ENCODE results near the gene ARHGAP27. TPM values are rescaled to one million over a fixed set of nuclear protein-coding genes. Genes with fewer than 3 reads are reported as not detected.
"Not testable (repeated sequence)": the region's sequence is repeated elsewhere in the genome, so short reads cannot be mapped to it uniquely, and the experiment has no call there.

The ARHGAP27 gene
- total and polyA plus RNA-seq, 2 experiments from 2014 or later: 21.1 to 27.9 TPM

DNA sequence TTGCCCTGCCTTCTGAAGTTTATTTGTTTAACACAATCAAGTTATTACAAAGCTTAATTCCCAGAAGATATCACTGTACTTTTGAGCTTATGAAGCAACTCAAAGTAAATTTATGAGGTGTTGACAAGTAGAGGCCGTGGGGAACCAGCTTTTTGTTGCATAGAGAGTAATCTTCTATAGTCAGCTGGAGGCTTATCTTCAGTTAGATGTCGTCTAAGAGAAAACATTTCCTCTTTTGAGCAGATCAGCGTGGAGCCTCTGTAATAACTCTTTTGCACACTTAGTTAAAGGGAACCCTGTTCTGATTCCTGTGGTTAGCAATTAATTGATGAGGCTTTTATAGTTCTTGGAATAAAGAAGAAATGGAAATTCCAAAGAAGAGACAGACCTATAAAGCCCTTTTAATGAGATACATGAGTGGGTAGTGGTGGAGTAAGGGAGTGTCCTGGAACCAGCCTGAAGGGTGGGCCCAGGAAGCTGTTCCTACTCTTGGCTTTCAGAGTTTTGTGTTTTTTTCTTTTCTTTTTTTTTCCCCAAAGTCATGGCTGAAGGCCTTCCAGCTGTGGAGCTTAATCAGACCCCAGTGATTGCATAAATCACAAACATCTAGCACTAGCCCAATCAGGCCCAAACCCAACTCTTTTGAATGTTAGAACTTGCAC, 87.0 kb downstream of the ARHGAP27 start:
- Histone ChIP-seq H3K4me1 (ENCODE audit: insufficient read depth) (peaks cover 5% of the 10 kb centered on the region), H4K20me1 (ENCODE audit: insufficient read depth, poor library complexity, severe bottlenecking) (no peaks in the 10 kb centered on the region), H3K27me3 (no peaks in the 10 kb centered on the region), H3K27ac (peak overlapping the region; percentile 17), H3K4me3 (no peak overlapping the region), H3K9me2 (replicated peaks; ENCODE audit: insufficient read depth) (no peaks in the 10 kb centered on the region), H3K4me2 (no peak overlapping the region), H3K79me2 (no peaks in the 10 kb centered on the region), H3K36me3 (replicated peaks; ENCODE audit: insufficient read depth, low read depth) (no peaks in the 10 kb centered on the region), H2AFZ (no peak overlapping the region), H3K9me3 (ENCODE audit: low read depth) (no peaks in the 10 kb centered on the region)
- peak; percentile 70 for TF ChIP-seq EZH2phosphoT487 (IDR thresholded peaks at IDR 0.05; ENCODE audit: low read depth, severe bottlenecking, unreplicated experiment)
- no peak for TF ChIP-seq EZH2 (IDR thresholded peaks at IDR 0.05; ENCODE audit: borderline replicate concordance)
- WGBS (ENCODE audit: low lambda C conversion rate, missing lambda C conversion rate): 13% methylated on average over 3 of the region's 3 CpGs
- peak; percentile 72 for DNase-seq (ENCODE audit: low spot score)

GRCh38 chr17:45345246-45345553, 87.5 kb downstream of the ARHGAP27 start:
- 71% methylated on average over 3 of the region's 3 CpGs for WGBS (ENCODE audit: low lambda C conversion rate, missing lambda C conversion rate)

GRCh38 chr17:45343967-45344664, 88.6 kb downstream of the ARHGAP27 start:
- DNase-seq (ENCODE audit: low spot score): not testable (repeated sequence)

More at GRCh38 chr17:45345246-45345553, 87.5 kb downstream of the ARHGAP27 start:
- H4K20me1 ChIP-seq (ENCODE audit: insufficient read depth, poor library complexity, severe bottlenecking): no peaks in the 10 kb centered on the region
- H3K9me3 ChIP-seq (ENCODE audit: low read depth): no peaks in the 10 kb centered on the region
- no peak overlapping the region for H3K4me2 ChIP-seq
- H3K9me2 ChIP-seq (replicated peaks; ENCODE audit: insufficient read depth): no peaks in the 10 kb centered on the region
- no peaks in the 10 kb centered on the region for H3K79me2 ChIP-seq
- peak overlapping the region; percentile 2 for H3K27ac ChIP-seq
- no peak overlapping the region for H3K4me3 ChIP-seq
- H3K27me3 ChIP-seq: no peaks in the 10 kb centered on the region
- no peaks in the 10 kb centered on the region for H3K36me3 ChIP-seq (replicated peaks; ENCODE audit: insufficient read depth, low read depth)
- no peak for DNase-seq (ENCODE audit: low spot score)
- H3K4me1 ChIP-seq (ENCODE audit: insufficient read depth): peaks cover 5% of the 10 kb centered on the region
- no peak for TF ChIP-seq EZH2phosphoT487 (IDR thresholded peaks at IDR 0.05; ENCODE audit: low read depth, severe bottlenecking, unreplicated experiment)
- TF ChIP-seq EZH2 (IDR thresholded peaks at IDR 0.05; ENCODE audit: borderline replicate concordance): no peak
- TF ChIP-seq CTCF (IDR thresholded peaks at IDR 0.05; ENCODE audit: poor library complexity): no peak
- H2AFZ ChIP-seq: no peak overlapping the region

More at GRCh38 chr17:45343967-45344664, 88.6 kb downstream of the ARHGAP27 start:
- not testable (repeated sequence) for H3K4me2 ChIP-seq; H3K36me3 ChIP-seq (replicated peaks; ENCODE audit: insufficient read depth, low read depth); H3K9me2 ChIP-seq (replicated peaks; ENCODE audit: insufficient read depth); H3K9me3 ChIP-seq (ENCODE audit: low read depth); H3K27me3 ChIP-seq; H4K20me1 ChIP-seq (ENCODE audit: insufficient read depth, poor library complexity, severe bottlenecking); H3K4me3 ChIP-seq; H2AFZ ChIP-seq; H3K79me2 ChIP-seq; H3K4me1 ChIP-seq (ENCODE audit: insufficient read depth); H3K27ac ChIP-seq
- 92% methylated on average over 10 of the region's 10 CpGs for WGBS (ENCODE audit: low lambda C conversion rate, missing lambda C conversion rate)

Other genes with a start within 250 kb of the ARHGAP27 start
- 0.30 and 1.4 TPM in 2 replicates for gene FMNL1, start 211.0 kb downstream of the ARHGAP27 start, total RNA-seq
- gene FMNL1, start 211.0 kb downstream of the ARHGAP27 start, polyA plus RNA-seq: 1.2 and 2.9 TPM in 2 replicates
- not detected in 2 replicates for gene SPATA32, start 170.8 kb downstream of the ARHGAP27 start, total RNA-seq
- 0.19 and 0.31 TPM in 2 replicates for gene SPATA32, start 170.8 kb downstream of the ARHGAP27 start, polyA plus RNA-seq
- gene MAP3K14, start 115.8 kb downstream of the ARHGAP27 start, total RNA-seq: 2.3 and 3.0 TPM in 2 replicates
- 3.0 TPM in 2 replicates for gene MAP3K14, start 115.8 kb downstream of the ARHGAP27 start, polyA plus RNA-seq
- 18.4 and 22.0 TPM in 2 replicates for gene PLEKHM1, start 57.9 kb upstream of the ARHGAP27 start, total RNA-seq
- 18.5 and 23.8 TPM in 2 replicates for gene PLEKHM1, start 57.9 kb upstream of the ARHGAP27 start, polyA plus RNA-seq

Measured in hepatocyte (in vitro differentiated cells).